Measurements from ENCODE around the gene EXD3.

The EXD3 gene

GRCh38 chr9:137365552-137366444, 57.2 kb downstream of the EXD3 start:
- no peak for DNase-seq (ENCODE audit: low read depth in 2 of 2)

GRCh38 chr9:137365056-137365455, 57.9 kb downstream of the EXD3 start:
- DNase-seq (ENCODE audit: low read depth in 2 of 2) = no peak

- no peak for DNase-seq (ENCODE audit: low read depth in 2 of 2)
Measured at GRCh38 chr9:137359850-137360249, 63.1 kb downstream of the EXD3 start.

GRCh38 chr9:137358126-137358525, 64.8 kb downstream of the EXD3 start:
- DNase-seq (ENCODE audit: low read depth in 2 of 2) = no peak

- DNase-seq (ENCODE audit: low read depth in 2 of 2) = no peak
Measured at GRCh38 chr9:137357166-137357565, 65.8 kb downstream of the EXD3 start.

GRCh38 chr9:137355761-137356365, 67.1 kb downstream of the EXD3 start:
- DNase-seq (ENCODE audit: low read depth in 2 of 2) = no peak

- DNase-seq (ENCODE audit: low read depth in 2 of 2) = no peak
Measured at GRCh38 chr9:137354845-137355760, 67.9 kb downstream of the EXD3 start.

GRCh38 chr9:137354153-137354844, 68.7 kb downstream of the EXD3 start:
- DNase-seq (ENCODE audit: low read depth in 2 of 2) = no peak

GRCh38 chr9:137353223-137354152, 69.5 kb downstream of the EXD3 start:
- DNase-seq (ENCODE audit: low read depth in 2 of 2) = no peak

GRCh38 chr9:137352511-137353222, 70.3 kb downstream of the EXD3 start:
- no peak for DNase-seq (ENCODE audit: low read depth in 2 of 2)

- DNase-seq (ENCODE audit: low read depth in 2 of 2) = no peak
Measured at GRCh38 chr9:137351781-137352501, 71.0 kb downstream of the EXD3 start.

GRCh38 chr9:137350696-137351584, 72.0 kb downstream of the EXD3 start:
- no peak for DNase-seq (ENCODE audit: low read depth in 2 of 2)

- DNase-seq (ENCODE audit: low read depth in 2 of 2) = no peak
Measured at GRCh38 chr9:137349471-137350033, 73.4 kb downstream of the EXD3 start.

- DNase-seq (ENCODE audit: low read depth in 2 of 2) = no peak
Measured at GRCh38 chr9:137348769-137349470, 74.0 kb downstream of the EXD3 start.

- no peak for DNase-seq (ENCODE audit: low read depth in 2 of 2)
Measured at GRCh38 chr9:137347928-137348327, 75.0 kb downstream of the EXD3 start.

- DNase-seq (ENCODE audit: low read depth in 2 of 2) = no peak
Measured at GRCh38 chr9:137342482-137342881, 80.5 kb downstream of the EXD3 start.

GRCh38 chr9:137341227-137341626, 81.7 kb downstream of the EXD3 start:
- no peak for DNase-seq (ENCODE audit: low read depth in 2 of 2)

All from fibroblast of skin of left quadriceps (primary cell).